Stimulated activated CD8-positive, alpha-beta memory T cell treated with anti-CD3 and anti-CD28 coated beads, Interleukin-7, amount 100 ng/mL, for 4 hours (primary cell): ENCODE results near the gene ARHGEF1.

ENCODE experiments used
- DNase-seq, 2 donors: peaks; one replicate each; pipeline ENCODE4 v3.0.0-alpha.2; 2020; ENCODE audit warnings: low read depth in 2 of 2

Gene ARHGEF1

GRCh38 chr19:41883463-41883820, 458 bp downstream of the ARHGEF1 start:
- DNase-seq = no peak

DNA sequence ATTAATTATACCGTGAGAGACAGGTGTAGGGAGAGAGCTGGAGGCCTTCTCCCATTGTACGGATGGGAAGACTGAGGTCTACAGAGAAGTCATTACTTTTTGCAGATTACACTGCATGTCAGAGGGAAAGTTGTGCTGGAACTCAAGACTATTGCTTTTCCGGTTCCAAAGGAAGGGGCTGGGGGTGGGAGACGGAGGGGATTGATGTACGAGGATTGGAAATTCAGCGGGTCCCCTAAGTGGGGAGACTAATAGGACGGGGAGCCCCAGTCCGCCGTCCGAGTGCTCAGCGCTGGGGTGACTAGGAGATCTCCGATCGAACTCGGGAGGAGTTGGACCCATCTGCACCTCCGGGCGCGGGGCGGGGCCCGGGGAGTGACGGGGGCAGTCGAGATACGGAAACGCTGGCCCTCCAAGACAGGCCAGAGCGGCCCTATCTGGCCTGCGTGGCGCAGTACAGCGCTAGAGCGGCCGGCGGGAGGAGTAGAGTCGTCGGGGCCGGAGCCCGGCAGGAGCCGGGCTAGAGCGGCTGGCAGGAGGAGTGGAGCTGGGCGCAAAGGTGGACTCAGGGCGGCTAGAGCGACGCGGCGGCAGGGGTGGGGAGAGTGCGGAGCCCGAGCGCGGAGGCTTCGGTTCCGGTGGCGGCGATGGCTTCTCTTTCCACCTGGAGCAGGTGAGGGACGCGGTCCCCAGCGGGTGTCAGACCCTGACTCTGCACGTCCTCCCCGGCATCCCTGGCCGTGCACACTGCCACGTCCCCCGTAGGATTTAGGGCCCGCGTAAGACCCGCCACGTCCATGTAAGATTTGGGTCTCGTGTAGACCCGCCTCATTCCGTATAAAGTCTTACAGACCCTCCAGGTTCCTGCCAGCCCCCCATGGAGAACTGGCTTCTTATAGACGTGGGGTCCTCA, 1.1 kb downstream of the ARHGEF1 start:
- DNase-seq = peak; percentile 79 to 87

DNA sequence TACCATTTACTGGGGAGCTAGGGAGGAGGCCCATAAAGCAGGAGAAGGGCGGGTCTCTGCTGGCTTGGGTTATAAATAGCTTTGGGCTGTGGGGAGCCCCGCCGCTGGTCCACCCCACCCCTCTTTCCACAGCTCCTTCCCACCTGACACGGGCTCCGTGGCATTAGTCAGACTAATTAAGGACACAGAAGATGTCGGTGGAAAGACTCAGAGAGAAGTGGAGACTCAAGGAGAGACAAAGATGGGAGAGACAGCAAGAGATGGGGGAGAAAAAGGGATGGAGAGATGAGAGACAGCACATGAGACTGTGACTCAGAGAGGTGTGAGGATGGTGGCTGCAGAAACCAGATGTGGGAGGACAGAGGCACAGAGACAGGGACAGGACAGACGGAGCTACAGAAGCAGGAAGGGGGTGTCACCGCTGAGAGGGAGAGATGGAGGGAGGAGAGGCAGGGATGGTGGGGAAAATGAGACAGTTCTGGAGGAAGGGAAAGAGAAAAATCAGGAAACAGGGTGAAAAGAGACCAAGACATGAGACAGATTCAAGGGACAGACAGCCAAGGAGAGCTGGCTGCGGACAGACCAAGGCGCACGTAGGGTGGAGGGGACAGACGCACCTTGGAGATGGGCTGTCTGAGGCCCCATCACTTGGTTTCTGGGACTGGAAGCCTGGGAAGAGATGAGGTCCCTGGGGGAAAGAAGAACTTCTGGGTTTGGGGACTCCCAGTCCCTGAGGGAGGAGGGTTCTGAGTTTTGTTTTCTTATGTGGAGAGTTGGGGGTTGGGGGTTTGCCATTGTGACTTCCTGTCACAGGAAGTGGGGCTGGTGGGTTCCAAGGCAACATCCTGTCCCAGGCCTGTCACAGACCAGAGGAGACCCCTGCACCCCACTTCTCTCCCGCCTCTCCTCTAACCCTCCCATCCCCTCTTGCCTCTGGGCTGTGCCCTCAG, 4.1 kb downstream of the ARHGEF1 start:
- DNase-seq = peak; percentile 52 to 62

GRCh38 chr19:41887711-41888382, 4.9 kb downstream of the ARHGEF1 start:
- peak; percentile 86 to 88 for DNase-seq

GRCh38 chr19:41888926-41889325, 5.9 kb downstream of the ARHGEF1 start:
- DNase-seq = no peak

DNA sequence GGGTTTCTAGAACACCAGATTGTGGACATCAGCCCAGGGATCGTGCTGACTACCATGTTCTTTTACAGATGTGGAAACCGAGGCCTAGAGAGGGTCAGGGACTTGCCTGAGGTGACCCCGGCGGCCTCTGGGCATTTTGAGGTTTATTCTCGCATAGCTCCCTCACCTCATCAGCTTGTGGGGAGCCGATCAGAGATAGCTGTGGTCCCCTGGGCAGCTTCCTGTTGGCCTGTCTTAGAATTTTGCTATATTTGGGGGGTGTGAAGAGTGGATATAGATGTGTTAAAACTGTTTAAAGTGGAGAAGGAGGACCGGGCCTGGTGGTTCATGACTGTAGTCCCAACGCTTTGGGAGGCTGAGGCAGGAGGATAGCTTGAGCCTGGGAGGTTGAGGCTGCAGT, 6.9 kb downstream of the ARHGEF1 start:
- no peak for DNase-seq

DNA sequence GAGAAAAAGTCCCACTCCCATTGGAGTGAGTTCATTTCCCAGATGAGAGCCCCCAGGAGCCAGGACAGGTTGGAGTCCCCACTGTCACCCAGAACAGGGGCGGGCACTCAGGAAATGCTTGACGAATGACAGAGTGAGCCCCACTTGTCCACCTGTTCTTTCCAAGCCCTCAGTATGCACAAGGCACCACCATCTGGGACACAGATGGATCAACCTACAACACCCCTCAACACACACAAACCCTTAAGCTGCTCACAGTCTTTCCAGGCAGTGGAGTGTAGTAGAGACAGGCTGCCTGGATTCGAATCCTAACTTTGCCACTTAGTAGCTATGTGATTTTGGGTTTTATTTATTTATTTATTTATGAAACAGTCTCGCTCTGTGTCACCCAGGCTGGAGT, 8.0 kb downstream of the ARHGEF1 start:
- DNase-seq = no peak

- no peak for DNase-seq
These were observed 9.4 kb downstream of the ARHGEF1 start for GRCh38 chr19:41892173-41892902.

DNA sequence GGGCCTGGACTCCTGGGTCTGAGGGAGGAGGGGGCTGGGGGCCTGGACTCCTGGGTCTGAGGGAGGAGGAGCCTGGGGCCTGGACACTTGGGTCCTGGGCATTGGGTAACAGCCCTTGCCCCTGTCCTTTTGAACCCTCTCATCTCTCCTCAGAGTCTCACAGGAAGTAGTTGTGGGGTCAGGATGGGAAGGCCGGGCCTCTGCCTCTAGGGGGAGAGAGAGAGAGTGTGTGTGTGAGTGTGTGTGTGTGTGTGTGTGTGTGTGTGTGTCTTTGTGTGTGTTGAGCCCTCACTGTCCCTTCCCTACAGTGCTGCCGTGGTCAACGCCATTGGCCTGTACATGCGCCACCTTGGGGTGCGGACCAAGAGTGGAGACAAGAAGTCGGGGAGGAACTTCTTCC, 10.9 kb downstream of the ARHGEF1 start:
- no peak for DNase-seq

GRCh38 chr19:41894350-41894749, 11.4 kb downstream of the ARHGEF1 start:
- no peak for DNase-seq

GRCh38 chr19:41895745-41896580, 13.0 kb downstream of the ARHGEF1 start:
- DNase-seq = no peak

- no peak for DNase-seq
These were observed 13.6 kb downstream of the ARHGEF1 start for GRCh38 chr19:41896581-41896942.

- DNase-seq = no peak
These were observed 14.2 kb downstream of the ARHGEF1 start for GRCh38 chr19:41897181-41897580.

GRCh38 chr19:41897820-41898219, 14.8 kb downstream of the ARHGEF1 start:
- DNase-seq = no peak

DNA sequence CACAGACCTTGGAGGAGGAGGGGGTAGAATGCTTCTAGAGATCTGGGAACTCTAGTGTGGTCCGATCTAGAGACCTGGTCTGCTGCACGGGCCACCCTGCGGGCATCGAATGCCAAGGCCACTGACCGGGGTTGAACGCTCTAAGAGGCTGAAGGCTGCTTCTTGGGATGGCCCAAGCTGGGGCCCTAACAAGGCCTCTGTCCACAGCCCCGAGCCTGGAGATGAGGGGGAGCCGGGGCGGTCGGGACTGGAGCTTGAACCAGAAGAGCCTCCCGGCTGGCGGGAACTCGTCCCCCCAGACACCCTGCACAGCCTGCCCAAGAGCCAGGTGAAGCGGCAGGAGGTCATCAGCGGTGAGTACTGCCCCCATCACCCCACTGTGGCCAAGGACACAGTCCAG, 15.3 kb downstream of the ARHGEF1 start:
- no peak for DNase-seq

DNA sequence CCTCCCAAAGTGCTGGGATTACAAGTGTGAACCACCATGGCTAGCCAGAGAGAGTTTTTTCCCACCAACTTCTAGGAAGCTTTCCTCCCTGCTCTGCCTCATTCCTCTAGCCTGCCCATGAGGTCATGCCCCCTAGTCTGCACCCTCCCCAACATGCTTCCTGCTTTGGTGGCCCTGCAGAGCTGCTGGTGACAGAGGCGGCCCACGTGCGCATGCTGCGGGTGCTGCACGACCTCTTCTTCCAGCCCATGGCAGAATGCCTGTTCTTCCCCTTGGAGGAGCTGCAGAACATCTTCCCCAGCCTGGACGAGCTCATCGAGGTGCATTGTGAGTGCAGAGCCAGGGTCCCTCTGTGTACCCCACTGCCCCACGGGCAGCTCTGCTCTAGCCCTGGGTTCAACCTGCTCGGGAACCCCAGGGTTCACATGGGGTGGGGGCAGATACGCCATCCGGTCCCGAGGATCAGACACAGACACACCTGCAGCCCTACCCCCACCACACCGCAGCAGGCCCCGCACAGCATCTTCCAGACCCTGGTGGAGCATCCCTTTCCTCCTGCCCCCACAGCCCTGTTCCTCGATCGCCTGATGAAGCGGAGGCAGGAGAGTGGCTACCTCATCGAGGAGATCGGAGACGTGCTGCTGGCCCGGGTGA, 18.9 kb downstream of the ARHGEF1 start:
- no peak for DNase-seq

- no peak for DNase-seq
These were observed 19.6 kb downstream of the ARHGEF1 start for GRCh38 chr19:41902594-41902993.

- no peak for DNase-seq
These were observed 20.4 kb downstream of the ARHGEF1 start for GRCh38 chr19:41903193-41903953.
